GM21737 (cell line): ENCODE data around the gene MEPCE.

Experiments used
- ATAC-seq: cut with Tn5 transposase; IDR thresholded peaks from one replicate; pipeline ENCODE4 v1.9.1; 2021; ENCODE audit warnings: mild to moderate bottlenecking, moderate library complexity; ENCODE audit not compliant: unreplicated experiment

MEPCE gene

GRCh38 chr7:100402241-100402640 is 27.4 kb upstream of the MEPCE start:
- ATAC-seq: no peak

- no peak for ATAC-seq
Measured at GRCh38 chr7:100406767-100407166, 22.9 kb upstream of the MEPCE start.

- peak; percentile 59 for ATAC-seq
Measured at GRCh38 chr7:100407285-100408180, 22.1 kb upstream of the MEPCE start.

GRCh38 chr7:100411101-100411500 is 18.5 kb upstream of the MEPCE start:
- ATAC-seq: no peak

- no peak for ATAC-seq
Measured at GRCh38 chr7:100413346-100413745, 16.3 kb upstream of the MEPCE start.

- ATAC-seq: peak; percentile 51
Measured at GRCh38 chr7:100413889-100414288, 15.7 kb upstream of the MEPCE start.

GRCh38 chr7:100415448-100415847 is 14.2 kb upstream of the MEPCE start:
- ATAC-seq: no peak

GRCh38 chr7:100418930-100419659 is 10.5 kb upstream of the MEPCE start:
- no peak for ATAC-seq

GRCh38 chr7:100419660-100420226 is 9.9 kb upstream of the MEPCE start:
- no peak for ATAC-seq

GRCh38 chr7:100423315-100423714 is 6.3 kb upstream of the MEPCE start:
- ATAC-seq: no peak

GRCh38 chr7:100425347-100425746 is 4.3 kb upstream of the MEPCE start:
- ATAC-seq: no peak

- ATAC-seq: no peak
Measured at GRCh38 chr7:100426516-100426915, 3.1 kb upstream of the MEPCE start.

GRCh38 chr7:100427762-100428198 is 1.9 kb upstream of the MEPCE start:
- ATAC-seq: no peak

- peak; percentile 42 for ATAC-seq
Measured at GRCh38 chr7:100428199-100428966, 1.2 kb upstream of the MEPCE start, which contains the start of gene ZCWPW1. TSS of gene ZCWPW1 (minus strand) at chr7:100428703. CDS start at chr7:100420649, 8,054 bp downstream.

- peak; percentile 39 for ATAC-seq
Measured at GRCh38 chr7:100428967-100429636, 529 bp upstream of the MEPCE start.

GRCh38 chr7:100430493-100431285 is 1.1 kb downstream of the MEPCE start:
- no peak for ATAC-seq

GRCh38 chr7:100431286-100431735 is 1.7 kb downstream of the MEPCE start:
- ATAC-seq: no peak

GRCh38 chr7:100432053-100432452 is 2.4 kb downstream of the MEPCE start:
- no peak for ATAC-seq

GRCh38 chr7:100432621-100433275 is 3.1 kb downstream of the MEPCE start:
- no peak for ATAC-seq
